Fibroblast of lung (primary cell): ENCODE results near the gene CCDC78.

Experiments
- CTCF ChIP-seq, 2 donors: IDR thresholded peaks in 1 of 2; conservative IDR thresholded peaks in 1 of 2; 1 replicate in 1 of 2; 2 replicates in 1 of 2; pipeline ENCODE4 v1.5.1; 2011 to 2012; ENCODE audit warnings: low read length in 2 of 2, control low read depth in 1 of 2, inconsistent platforms in 1 of 2, low read depth in 1 of 2, mild to moderate bottlenecking in 1 of 2
- EZH2 ChIP-seq: IDR thresholded peaks from 2 replicates; pipeline ENCODE4 v1.5.1; 2012; ENCODE audit warnings: low read length, control low read depth, mild to moderate bottlenecking; ENCODE audit errors: missing control alignments

- TF ChIP-seq CTCF (conservative IDR thresholded peaks at IDR 0.05 in 1 of 2, IDR thresholded peaks at IDR 0.05 in 1 of 2; ENCODE audit: low read depth in 1 of 2, low read length in 2 of 2) = no peak
- no peak for TF ChIP-seq EZH2
These were observed 44.2 kb upstream of the CCDC78 start for GRCh38 chr16:770411-770810.
